Measurements from ENCODE around the gene ATF7.
A peak's percentile ranks its signal among the peaks of the same experiment; 100 is the strongest.
"Not testable (repeated sequence)": the region's sequence is repeated elsewhere in the genome, so short reads cannot be mapped to it uniquely, and the experiment has no call there.

ATF7 gene

DNA sequence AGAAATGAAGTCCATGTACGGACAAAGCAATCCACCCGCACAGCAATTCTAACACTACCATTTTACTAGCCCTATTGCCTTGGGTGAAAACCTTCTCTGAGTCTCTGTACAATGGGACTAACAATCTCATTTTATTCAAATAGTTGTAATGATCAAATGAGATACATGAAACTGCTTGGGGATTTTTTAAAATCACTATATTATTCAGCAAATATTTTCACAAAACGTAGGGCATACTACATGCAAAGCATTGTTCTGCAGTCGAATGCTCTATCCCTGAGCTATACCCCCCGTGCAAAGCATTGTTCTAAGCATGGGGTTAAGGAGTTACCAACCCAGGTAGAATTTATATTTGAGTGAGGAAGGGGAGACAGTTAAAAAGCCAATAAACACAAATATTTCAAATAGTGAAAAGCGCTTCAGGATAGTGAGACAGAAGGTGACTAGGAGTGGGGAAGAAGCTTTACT is 554 bp upstream of the ATF7 start:
- no peak for DNase-seq

DNA sequence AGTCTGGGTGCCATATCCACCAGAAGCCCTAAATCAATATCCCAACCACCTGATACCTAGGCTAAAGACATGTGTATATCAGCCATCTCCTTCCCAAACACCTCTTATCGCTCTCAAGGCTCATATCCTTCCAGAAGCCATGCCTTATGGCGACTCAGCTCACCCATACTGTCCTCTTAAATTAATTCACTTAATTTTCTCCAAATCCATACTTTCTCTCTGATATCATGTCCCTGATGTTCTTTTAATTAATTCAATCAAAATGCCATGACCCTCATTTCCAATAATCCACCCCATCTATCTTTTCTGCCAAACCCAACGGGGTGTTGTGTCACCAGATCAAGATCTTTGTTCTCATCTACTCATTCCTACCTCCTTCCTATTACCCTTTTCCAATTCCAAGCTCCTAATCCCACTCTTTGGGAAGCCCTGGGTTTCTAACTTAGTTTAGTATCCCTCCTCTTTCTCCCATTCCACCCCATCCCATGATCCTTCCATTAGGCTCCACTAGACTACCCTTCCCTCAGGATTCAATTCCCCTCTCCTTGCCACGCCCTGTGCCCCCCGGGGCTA is 723 bp downstream of the ATF7 start:
- peak in 1 of 2 donors; percentile 1 for DNase-seq

DNA sequence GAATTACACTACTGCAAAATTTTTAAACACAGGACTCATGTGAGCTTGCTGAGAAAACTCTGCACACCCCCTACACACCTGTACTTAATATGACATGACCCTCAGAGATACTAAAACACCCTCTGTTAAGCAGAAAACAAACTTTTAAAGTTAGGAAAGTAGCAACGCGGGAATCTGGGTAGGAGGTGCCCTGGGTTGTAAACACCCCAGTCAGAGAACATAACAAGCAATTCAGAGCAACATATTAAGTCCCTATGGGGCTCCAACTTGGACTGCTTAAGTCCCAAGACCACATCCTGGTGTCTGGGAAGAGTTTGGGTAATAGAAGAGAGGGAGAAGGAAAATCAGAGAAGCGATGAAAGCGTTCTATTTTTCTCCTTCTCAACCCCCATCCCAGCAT is 1.2 kb downstream of the ATF7 start:
- no peak for DNase-seq

DNA sequence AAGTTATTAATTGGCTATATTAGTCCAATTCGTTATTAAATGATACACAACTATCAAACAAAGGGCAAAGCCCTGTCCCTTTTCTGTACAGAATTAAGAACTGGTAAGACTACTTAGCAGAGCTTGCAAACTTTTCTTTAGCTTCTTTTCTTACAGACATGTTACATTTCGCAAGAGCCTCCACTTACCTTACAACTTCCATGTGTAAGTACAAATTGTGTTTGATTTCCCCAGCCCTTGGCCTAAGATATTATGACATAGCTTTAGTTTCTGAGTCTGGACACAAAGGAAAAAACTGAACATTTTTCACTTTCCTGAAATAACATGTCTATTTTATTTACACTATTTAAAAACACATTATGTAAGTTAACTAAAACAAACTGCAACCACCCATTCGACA is 1.7 kb downstream of the ATF7 start:
- DNase-seq: no peak

DNA sequence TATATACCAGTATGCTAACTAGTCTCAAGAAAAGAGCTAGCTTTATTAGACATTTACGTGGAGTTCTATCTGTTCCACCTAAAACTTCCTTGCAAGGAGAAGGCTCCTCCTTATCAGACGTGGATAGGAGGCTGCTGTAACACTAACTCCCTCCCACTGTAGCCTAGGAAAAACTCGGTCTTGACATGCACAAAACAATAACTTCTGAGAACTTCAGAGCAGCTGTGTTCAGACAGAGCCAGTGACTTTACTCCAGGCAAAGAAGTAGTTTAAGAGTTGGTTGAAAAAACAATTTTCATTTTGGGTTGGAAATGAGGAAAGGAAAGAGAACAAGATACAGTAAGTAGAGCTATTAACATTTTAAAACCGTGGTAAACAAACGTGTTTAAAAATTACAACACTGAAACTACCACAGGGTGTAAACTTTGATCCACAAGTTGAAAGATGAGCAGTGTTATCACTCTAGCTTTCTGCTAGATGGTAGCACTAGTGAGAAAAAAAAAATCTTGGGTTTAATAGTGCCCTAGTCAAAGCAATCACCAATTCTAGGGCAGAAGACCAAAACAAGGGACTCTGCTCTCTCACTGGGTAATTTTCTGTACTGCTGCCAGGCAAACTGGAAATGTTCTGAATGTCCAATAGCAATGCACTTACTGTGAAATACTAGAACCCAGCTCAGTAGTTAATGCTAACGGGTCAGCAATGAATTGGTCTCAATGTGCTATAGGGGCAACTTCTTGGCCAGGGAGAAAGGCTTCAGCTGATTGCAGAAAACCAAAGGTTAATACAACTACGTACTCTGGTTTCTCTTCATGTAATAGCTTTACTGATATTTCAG is 2.4 kb downstream of the ATF7 start:
- no peak for DNase-seq

DNA sequence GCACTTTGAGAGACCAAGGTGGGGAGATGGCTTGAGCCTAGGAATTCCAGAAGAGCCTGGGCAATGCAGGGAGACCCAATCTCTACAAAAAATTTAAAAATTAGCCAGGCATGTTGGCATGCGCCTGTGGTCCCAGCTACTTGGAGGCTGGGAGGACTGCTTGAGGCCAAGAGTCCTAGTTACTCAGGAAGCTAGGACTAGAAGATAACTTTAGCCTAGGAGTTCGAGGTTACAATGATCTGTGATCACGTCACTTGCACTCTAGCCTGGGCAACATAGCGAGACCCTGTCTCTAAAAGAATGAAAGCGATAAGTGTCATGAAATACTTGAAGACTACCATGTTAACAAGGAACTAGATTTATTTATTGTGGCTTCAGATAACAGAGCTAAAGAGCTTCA is 3.5 kb downstream of the ATF7 start:
- DNase-seq: no peak

DNA sequence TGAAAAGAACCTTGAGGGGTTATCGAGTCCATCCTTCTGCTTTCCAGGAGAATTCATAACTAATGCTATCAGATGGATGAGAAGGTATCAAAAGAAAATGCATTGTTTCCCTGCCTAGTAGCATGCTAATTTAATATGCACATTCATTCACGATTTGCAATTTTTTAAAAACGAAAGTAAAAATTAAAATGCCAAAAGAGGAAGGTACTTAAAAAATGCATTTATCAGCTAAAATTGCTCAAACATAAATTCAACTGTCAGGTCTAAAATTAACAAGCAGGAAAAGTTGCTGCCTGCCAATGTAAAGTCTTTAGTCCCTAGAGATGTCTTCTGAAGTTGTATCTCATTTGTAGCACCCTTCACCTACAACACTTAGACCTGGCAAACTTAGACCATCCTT is 7.9 kb downstream of the ATF7 start:
- DNase-seq: peak in 1 of 2 donors; percentile 4

DNA sequence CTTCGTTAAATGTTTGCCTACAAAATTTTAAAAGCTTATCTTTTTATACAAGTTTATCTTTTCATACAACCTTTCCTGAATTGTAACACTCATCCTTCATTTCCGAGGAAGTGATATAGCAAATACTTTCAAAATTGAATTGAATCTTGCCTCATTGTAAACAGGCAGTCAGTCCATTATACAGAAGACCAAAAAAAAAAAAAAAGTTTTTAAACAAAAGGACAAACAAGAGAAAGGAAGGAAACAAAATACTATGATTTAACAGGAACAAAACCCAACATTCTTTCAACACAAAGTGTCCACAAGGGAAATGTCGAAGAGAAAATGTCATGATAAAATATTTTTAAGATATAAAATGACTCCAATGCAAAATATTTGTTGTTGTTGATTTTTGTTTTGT is 8.5 kb downstream of the ATF7 start:
- no peak for DNase-seq

DNA sequence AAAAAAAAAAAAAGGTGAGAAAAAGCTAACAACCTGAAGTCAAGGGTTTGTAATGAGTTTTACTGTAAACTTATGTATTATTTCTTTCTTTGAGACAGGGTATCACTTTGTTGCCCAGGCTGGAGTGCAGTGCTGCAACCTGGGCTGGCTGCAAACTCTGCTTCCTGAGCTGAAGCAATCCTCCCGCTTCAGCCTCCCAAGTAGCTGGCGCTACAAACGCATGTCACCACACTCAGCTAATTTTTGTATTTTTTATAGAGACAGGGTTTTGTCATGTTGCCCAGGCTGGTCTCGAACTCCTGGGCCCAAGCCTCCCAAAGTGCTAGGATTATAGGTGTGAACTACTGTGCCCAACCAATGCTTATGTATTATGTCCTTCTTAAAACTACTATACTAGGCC is 9.2 kb downstream of the ATF7 start:
- DNase-seq: no peak

DNA sequence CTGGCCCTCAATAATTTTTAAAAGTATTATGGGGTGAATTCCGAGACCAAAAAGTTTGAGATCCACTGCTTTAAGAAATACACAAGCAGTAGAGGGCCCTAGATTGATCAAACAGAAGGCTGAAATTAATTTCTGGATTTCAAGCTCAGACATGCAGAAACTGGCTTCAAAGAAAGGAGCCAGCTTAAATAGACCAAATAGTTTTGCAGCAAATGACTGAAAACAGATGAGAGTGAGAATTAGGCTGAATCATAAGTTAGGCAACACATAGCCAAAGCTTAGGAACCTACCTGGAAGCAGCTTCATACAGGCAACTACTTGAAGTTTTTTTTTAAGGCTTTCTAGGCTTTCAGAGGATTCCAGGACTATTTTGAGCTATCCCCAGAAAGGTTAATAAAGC is 12.4 kb downstream of the ATF7 start:
- DNase-seq: no peak

DNA sequence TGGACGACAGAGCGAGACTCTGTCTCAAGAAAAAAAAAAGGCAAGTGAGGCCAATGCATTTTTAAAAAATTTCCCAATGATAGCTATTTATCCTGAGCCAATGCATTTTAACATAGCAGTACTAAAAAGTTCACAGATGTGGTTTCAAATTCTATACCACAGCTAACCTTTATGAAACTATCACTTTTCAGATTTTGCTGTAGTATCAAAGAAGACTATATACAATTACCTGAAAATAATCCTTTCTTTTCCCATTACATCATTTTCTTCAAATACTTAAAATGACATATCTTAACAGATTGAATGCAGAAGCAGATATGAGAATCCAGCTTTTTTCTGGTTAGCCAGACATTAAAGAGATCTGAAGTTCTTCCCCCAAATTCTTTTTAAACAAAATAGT is 13.2 kb downstream of the ATF7 start:
- no peak for DNase-seq

DNA sequence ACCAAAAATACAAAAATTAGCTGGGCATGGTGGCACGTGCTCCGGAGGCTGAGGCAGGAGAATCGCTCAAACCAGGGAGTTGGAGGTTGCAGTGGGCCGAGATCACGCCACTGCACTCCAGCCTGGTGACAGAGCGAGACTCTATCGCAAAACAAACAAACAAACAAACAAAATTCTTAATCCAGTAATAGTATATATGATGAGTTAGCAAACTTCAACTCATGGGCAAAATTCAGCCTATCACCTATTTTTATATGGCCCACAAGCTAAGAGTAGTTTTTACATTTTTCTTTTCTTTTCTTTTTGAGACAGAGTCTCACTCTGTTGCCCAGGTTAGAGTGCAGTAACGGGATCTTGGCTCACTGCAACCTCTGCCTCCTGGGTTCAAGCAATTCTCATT is 14.9 kb downstream of the ATF7 start:
- DNase-seq: no peak

DNA sequence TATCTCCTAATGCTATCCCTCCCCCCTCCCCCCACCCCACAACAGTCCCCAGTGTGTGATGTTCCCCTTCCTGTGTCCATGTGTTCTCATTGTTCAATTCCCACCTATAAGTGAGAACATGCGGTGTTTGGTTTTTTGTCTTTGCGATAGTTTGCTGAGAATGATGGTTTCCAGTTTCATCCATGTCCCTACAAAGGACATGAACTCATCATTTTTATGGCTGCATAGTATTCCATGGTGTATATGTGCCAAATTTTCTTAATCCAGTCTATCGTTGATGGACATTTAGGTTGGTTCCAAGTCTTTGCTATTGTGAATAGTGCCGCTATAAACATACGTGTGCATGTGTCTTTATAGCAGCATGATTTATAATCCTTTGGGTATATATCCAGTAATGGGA is 19.5 kb downstream of the ATF7 start:
- DNase-seq: not testable (repeated sequence)

DNA sequence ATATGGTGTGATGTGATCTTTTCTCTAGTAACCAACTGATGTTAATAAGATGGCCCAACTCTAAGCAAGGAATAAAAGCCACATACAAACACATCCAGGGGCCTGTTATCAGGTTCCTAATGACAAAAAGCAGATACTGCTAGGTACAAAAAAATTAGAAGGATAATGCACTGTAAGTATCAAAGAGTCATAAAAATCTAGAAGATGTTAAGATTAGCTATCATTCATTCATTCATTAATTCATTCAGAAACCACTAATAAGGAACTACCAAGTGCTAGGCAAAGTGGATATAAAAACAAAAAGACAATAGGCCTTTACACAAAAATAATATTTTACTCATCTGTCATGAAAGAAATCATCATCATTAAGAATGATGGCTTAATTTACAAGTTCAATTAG is 21.6 kb downstream of the ATF7 start:
- DNase-seq: no peak

DNA sequence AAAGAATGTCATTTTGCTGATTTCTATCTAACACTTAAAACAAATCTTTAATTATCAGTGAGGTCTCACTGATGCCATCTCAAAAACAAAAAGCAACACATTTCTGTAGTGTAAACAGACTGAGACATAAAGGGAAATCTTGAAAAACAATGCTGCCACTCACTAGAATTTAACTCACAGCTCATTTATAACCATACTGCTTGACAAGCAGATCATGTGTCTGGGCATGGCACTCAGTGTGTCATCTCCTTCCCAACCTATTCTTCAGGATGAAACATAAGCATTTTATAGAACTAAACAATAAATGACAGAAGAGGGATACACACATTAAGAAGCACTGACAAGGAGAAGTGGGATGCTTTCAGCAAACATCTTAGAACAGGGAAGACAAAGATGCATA is 22.4 kb downstream of the ATF7 start:
- no peak for DNase-seq

DNA sequence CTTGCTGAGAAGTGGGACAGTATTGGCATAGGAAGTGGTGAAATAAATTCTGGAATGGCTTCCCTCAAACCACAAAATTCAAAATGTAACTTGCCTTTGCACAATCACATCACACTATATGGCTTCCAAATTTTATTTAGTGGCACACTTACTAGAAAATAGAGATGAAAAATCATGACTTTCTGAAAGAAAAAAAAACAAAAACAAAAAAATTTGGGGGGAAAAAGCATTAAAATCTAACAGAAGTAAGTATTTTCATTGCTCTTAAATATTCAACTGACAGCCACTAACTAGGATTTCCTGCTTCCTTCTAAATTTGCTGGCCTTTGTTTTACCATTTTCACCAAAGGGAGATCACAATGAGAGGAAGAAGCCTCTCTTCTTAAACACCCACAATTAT is 23.0 kb downstream of the ATF7 start:
- DNase-seq: no peak

DNA sequence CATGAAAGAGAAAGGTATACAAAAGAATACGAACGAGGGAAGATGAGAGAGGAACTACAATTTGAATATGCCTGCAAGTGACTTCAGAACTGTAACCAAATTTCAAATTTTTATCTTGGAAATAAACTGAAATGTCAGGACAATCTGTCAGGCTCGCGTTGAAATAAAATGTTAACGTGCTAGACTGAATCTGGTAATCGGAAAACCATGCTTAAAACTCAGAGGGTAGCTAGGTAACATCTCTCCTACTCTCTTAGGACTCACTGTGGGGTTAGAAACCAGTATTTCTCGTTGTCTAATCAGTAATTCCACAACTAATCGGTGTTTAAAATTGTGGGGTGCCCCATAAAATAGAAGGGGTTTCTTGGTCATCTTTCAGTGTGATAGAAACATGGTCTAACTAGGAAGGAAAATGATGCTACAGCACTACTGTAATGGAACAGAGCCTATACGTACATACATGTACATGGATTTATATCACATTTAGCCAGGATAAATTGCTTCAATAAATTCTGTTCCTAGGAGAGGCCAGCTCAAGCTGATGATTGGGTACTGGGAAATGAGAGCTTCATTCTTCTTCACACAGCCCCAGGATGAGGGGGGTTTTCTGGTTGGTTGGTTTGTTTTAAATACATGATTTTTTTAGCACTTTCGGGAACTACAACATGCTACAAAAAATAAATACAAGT is 23.9 kb downstream of the ATF7 start:
- no peak for DNase-seq

DNA sequence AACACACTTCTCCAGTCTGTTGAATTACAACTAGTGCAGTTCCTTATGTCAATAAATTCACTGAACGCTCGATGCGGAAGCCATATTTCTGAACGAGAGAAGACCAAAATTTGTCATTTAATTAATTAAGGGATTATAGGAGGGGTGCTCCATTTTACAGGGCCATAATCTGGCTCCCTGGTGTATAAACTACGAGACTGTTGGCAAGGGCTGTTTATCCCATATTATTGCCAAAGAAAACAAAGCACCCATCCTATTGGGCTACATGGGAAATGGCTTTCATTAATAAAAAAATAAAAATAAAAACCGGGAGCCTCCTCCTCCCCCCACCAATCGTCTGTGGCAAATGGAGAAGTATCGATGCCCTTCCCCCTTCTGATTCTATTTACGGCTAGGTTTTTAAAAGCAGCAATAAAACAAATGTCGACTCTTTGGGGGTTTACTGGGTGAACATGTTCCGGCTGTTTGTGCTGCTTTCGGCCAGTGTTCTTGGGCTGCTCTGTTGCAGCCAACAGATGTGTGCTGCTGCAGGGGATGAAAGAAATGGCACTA is 24.8 kb downstream of the ATF7 start:
- no peak for DNase-seq

DNA sequence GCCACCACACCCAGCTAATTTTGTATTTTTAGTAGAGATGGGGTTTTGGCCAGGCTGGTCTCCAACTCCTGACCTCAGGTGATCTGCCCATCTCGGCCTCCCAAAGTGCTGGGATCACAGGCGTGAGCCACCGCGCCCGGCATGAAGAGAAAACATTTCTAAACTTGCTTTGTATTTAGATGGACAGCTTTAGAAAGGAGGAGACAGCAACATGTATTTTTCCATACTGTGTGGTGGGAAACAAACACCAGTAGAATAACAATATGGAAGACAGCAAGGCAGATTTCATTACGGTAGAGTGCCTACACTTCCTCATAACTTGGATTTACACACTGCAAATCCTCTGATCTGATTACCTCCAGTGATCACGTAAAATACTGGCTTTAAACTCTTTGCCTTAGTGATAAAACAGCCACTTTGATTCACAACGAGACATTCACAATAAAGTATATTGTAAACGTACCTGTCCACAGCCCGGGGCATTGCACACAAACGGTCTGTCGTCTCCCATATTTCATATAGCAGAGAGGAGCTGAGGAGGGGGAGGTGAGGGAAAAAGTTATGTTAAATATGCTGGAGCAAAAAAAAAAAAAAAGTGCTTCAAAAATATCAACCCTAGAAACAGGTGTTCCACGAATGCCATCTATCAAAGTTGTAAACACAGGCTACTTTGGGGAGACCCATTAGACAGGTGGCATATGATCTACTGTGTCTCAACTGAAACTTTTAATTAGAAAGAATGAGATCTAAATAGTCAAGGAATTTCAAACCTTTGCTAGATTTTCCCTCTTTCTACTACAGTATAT is 25.5 kb downstream of the ATF7 start:
- DNase-seq: no peak

DNA sequence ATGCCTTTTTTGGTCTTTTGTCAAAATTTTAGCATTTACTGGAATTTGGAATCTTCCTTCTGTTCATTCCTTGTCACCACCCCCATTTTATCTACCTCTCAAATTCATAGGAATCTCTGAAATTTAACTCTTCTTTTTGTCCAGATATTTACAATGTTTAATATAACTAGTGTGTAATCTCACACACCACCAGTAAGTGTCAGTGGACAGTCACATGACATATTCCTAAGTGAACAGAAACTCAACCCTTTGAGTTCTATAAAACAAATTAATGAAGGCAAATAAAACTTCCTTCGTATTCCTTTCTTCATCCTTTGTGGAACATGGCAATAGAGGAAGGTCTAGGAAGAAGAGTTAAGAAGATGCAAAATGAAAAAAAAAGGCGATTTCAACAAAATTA is 26.6 kb downstream of the ATF7 start:
- DNase-seq: no peak

DNA sequence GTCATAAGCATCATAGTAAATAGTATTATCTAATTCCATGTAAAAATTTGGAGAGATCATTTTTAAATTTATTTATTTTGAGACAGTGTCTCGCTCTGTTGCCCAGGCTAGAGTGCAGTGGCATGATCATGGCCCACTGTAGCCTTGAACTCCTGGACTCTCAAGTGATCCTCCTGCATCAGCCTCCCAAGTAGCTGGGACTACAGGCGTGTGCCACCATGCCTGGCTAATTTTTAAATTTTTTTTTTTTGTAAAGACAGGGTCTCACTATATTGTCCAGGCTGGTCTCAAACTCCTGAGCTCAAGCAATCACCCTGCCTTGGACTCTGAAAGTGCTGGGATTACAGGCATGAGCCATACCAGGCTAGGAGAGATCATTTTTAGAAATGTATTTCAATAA is 27.2 kb downstream of the ATF7 start:
- DNase-seq: not testable (repeated sequence)

DNA sequence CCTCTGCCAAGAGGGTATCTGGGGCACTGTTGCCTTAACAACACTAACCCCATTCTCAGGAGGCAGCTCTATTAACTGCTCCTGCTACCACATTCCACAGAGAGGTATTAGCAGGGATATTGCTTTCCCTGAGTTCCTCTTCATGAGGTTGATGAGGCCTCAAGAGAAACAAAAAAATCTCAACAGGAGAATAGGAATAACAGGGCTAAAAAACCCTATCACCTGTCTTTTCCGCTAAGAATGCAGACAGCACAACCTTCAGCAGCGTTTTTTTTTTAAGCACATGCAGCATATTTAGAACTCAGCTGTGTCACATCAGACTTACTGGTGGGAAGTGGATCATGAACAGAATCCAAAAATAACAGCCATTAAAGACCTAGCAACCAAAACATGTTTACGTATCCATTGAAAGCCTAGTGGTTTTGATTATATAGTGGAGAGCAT is 29.2 kb downstream of the ATF7 start:
- DNase-seq: no peak

Measured in CD4-positive, alpha-beta T cell treated with Interferon alpha-2 for 1 hour (primary cell).